ENCODE results near the gene CAPN13.

Gene CAPN13

GRCh38 chr2:30823452-30823851 lies 16.2 kb upstream of the CAPN13 start:
- no peak for TF ChIP-seq CTCF (IDR thresholded peaks at IDR 0.05; ENCODE audit: extremely low read depth, missing control alignments)
- no peak for DNase-seq (ENCODE audit: low spot score)

- no peak for TF ChIP-seq CTCF (IDR thresholded peaks at IDR 0.05; ENCODE audit: extremely low read depth, missing control alignments)
- DNase-seq (ENCODE audit: low spot score) = no peak
Measured at GRCh38 chr2:30821960-30822359, 14.7 kb upstream of the CAPN13 start.

GRCh38 chr2:30820381-30821055 lies 13.3 kb upstream of the CAPN13 start:
- no peak for TF ChIP-seq CTCF (IDR thresholded peaks at IDR 0.05; ENCODE audit: extremely low read depth, missing control alignments)
- DNase-seq (ENCODE audit: low spot score) = no peak

GRCh38 chr2:30809938-30810337 lies 2.7 kb upstream of the CAPN13 start:
- no peak for DNase-seq (ENCODE audit: low spot score)
- no peak for TF ChIP-seq CTCF (IDR thresholded peaks at IDR 0.05; ENCODE audit: extremely low read depth, missing control alignments)

- TF ChIP-seq CTCF (IDR thresholded peaks at IDR 0.05; ENCODE audit: extremely low read depth, missing control alignments) = no peak
- no peak for DNase-seq (ENCODE audit: low spot score)
Measured at GRCh38 chr2:30808695-30809094, 1.4 kb upstream of the CAPN13 start.

- no peak for DNase-seq (ENCODE audit: low spot score)
- no peak for TF ChIP-seq CTCF (IDR thresholded peaks at IDR 0.05; ENCODE audit: extremely low read depth, missing control alignments)
Measured at GRCh38 chr2:30803281-30803680, 4.0 kb downstream of the CAPN13 start.

- no peak for DNase-seq (ENCODE audit: low spot score)
- TF ChIP-seq CTCF (IDR thresholded peaks at IDR 0.05; ENCODE audit: extremely low read depth, missing control alignments) = no peak
Measured at GRCh38 chr2:30802611-30803010, 4.6 kb downstream of the CAPN13 start.

All from GM20000 (cell line).